Liver (tissue), 9 donors: ENCODE measurements around the gene STEAP3. TPM values are rescaled to one million over a fixed set of nuclear protein-coding genes. Genes with fewer than 3 reads are reported as not detected.

Experiments used
- DNase-seq: peaks from one replicate; pipeline ENCODE4 v3.0.0-alpha.2; 2017; ENCODE audit warnings: low spot score
- H3K27ac ChIP-seq, 2 donors: one replicate each; pipeline ENCODE4 v1.7.0; 2013; ENCODE audit warnings: inconsistent platforms in 2 of 2, low read length in 2 of 2, control low read depth in 1 of 2, low read depth in 1 of 2, mild to moderate bottlenecking in 1 of 2
- H3K27me3 ChIP-seq, 4 donors: one replicate each; pipeline versions ENCODE4 v1.6.1 to v1.7.0; 2013; ENCODE audit warnings: low read length in 3 of 4, inconsistent platforms in 1 of 4, mild to moderate bottlenecking in 1 of 4, moderate library complexity in 1 of 4; ENCODE audit not compliant: control insufficient read depth in 4 of 4, insufficient read depth in 4 of 4
- H3K36me3 ChIP-seq, 4 donors: one replicate each; pipeline versions ENCODE4 v1.6.1 to v1.7.0; 2013; ENCODE audit warnings: low read length in 3 of 4, mild to moderate bottlenecking in 3 of 4, low read depth in 1 of 4, moderate library complexity in 1 of 4; ENCODE audit not compliant: control insufficient read depth in 4 of 4, insufficient read depth in 3 of 4
- H3K4me1 ChIP-seq, 4 donors: one replicate each; pipeline versions ENCODE4 v1.6.1 to v1.7.0; 2013; ENCODE audit warnings: low read length in 3 of 4, mild to moderate bottlenecking in 3 of 4, moderate library complexity in 1 of 4; ENCODE audit not compliant: control insufficient read depth in 4 of 4, insufficient read depth in 4 of 4
- H3K4me3 ChIP-seq, 3 donors: one replicate each; pipeline versions ENCODE4 v1.6.1 to v1.7.0; 2013; ENCODE audit warnings: low read length in 3 of 3, control low read depth in 1 of 3, low read depth in 1 of 3, mild to moderate bottlenecking in 1 of 3
- H3K9ac ChIP-seq, 2 donors: one replicate each; pipeline ENCODE4 v1.7.0; 2013; ENCODE audit warnings: low read length in 2 of 2, mild to moderate bottlenecking in 2 of 2, moderate library complexity in 2 of 2, control low read depth in 1 of 2, low read depth in 1 of 2
- H3K9me3 ChIP-seq, 4 donors: one replicate each; pipeline versions ENCODE4 v1.6.1 to v1.7.0; 2013; ENCODE audit warnings: low read length in 3 of 4; ENCODE audit not compliant: control insufficient read depth in 4 of 4
- EGR1 ChIP-seq, 2 donors: IDR thresholded peaks; 2 replicates each; pipeline ENCODE4 v1.6.1; 2016 to 2018; ENCODE audit warnings: antibody characterized with exemption in 2 of 2, low read depth in 2 of 2
- FOXA1 ChIP-seq: IDR thresholded peaks from 2 replicates; pipeline ENCODE4 v1.6.1; 2016; ENCODE audit warnings: antibody characterized with exemption
- FOXA2 ChIP-seq: IDR thresholded peaks from 2 replicates; pipeline ENCODE4 v1.6.1; 2016; ENCODE audit warnings: antibody characterized with exemption
- GABPA ChIP-seq, 2 donors: IDR thresholded peaks in 1 of 2; conservative IDR thresholded peaks in 1 of 2; 2 replicates each; pipeline ENCODE4 v1.6.1; 2016; ENCODE audit warnings: antibody characterized with exemption in 2 of 2, mild to moderate bottlenecking in 1 of 2, moderate library complexity in 1 of 2
- HNF4A ChIP-seq, 2 donors: conservative IDR thresholded peaks; 2 replicates each; pipeline ENCODE4 v1.6.1; 2016; ENCODE audit warnings: antibody characterized with exemption in 2 of 2, mild to moderate bottlenecking in 2 of 2
- HNF4G ChIP-seq: IDR thresholded peaks from 2 replicates; pipeline ENCODE4 v1.6.1; 2016; ENCODE audit warnings: antibody characterized with exemption
- JUND ChIP-seq, 2 donors: IDR thresholded peaks; 2 replicates each; pipeline ENCODE4 v1.6.1; 2016; ENCODE audit warnings: antibody characterized with exemption in 2 of 2
- NR2F2 ChIP-seq: IDR thresholded peaks from 2 replicates; pipeline ENCODE4 v1.6.1; 2016; ENCODE audit warnings: antibody characterized with exemption
- RAD21 ChIP-seq, 2 donors: IDR thresholded peaks; 2 replicates each; pipeline ENCODE4 v1.6.1; 2016; ENCODE audit warnings: antibody characterized with exemption in 2 of 2, mild to moderate bottlenecking in 2 of 2
- REST ChIP-seq: IDR thresholded peaks from 2 replicates; pipeline ENCODE4 v1.6.1; 2016; ENCODE audit warnings: antibody characterized with exemption, mild to moderate bottlenecking
- RXRA ChIP-seq, 2 donors: IDR thresholded peaks; 2 replicates each; pipeline ENCODE4 v1.6.1; 2017 to 2018; ENCODE audit warnings: antibody characterized with exemption in 2 of 2, mild to moderate bottlenecking in 1 of 2
- SP1 ChIP-seq: IDR thresholded peaks from 2 replicates; pipeline ENCODE4 v1.6.1; 2018; ENCODE audit warnings: antibody characterized with exemption, mild to moderate bottlenecking
- TAF1 ChIP-seq: conservative IDR thresholded peaks from 2 replicates; pipeline ENCODE4 v1.6.1; 2016; ENCODE audit warnings: antibody characterized with exemption, mild to moderate bottlenecking
- YY1 ChIP-seq: IDR thresholded peaks from 2 replicates; pipeline ENCODE4 v1.6.1; 2016; ENCODE audit warnings: antibody characterized with exemption, mild to moderate bottlenecking
- WGBS: extraction: QIAGEN DNeasy Blood & Tissue Kit; methylation state at CpG from one replicate; pipeline ENCODE4 v1.1.7; 2013; 5-methylcytosine and 5-hydroxymethylcytosine counted together
- polyA plus RNA-seq, 2 donors: library from polyadenylated mRNA; stranded (reverse) in 1 of 2; unstranded in 1 of 2; fragments of 200-250 nt in 1 of 2; fragments of >200 nt in 1 of 2; fragmentation: Nextera tagmentation in 1 of 2; extraction: Ambion mirVana in 1 of 2; gene quantifications; one replicate each; pipeline versions ENCODE4 v1.2.1 to v1.2.3, GENCODE V29; 2013 to 2015
- total RNA-seq, 2 donors: library from RNA; depleted of rRNA; stranded (reverse); fragments of >200 nt; gene quantifications; one replicate each; pipeline ENCODE4 v1.2.3, GENCODE V29; 2014
- TF ChIP-seq, protein P1 (sequence below): IDR thresholded peaks from 2 replicates; pipeline ENCODE4 v1.6.1; 2016; ENCODE audit warnings: antibody characterized with exemption
- TF ChIP-seq, protein P2 (sequence below): IDR thresholded peaks from 2 replicates; pipeline ENCODE4 v1.6.1; 2016; ENCODE audit warnings: antibody characterized with exemption
- TF ChIP-seq, protein P3 (sequence below): fragments of 150-350 bp; IDR thresholded peaks from 2 replicates; pipeline ENCODE4 v1.5.1; 2017; ENCODE audit warnings: improper control_type of control experiment, low read depth, low read length; ENCODE audit not compliant: missing input control
- donor health status: healthy.
- donor health status: healthy.
- donor health status: healthy.
- donor health status: healthy.
- donor health status: healthy.

Gene STEAP3
- total and polyA plus RNA-seq, 4 donors: 44.4 to 158 (median 113) TPM

DNA sequence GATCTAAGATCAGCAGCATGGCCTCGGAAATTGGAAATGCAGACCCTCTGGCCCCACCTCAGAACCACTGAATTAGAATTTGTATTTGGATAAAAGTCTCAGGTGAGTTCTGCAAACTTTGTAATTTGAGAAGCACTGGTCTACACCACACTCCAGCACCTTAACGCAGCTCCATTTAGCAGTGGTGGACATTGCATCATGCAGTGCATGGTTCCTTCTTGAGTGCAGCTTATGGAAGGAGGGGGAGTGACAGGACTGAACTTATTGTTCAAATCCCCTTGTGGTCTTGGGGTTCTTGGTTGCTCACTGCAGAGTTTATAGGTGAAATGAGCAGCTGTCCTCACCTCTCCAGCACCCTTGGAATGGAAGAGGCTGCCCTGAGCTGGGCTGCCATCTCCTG is 17.4 kb upstream of the STEAP3 start:
- Histone ChIP-seq H3K4me1 (peaks cover 2 to 26% (median 20%) of the 10 kb centered on the region in 4 donors), H3K27ac (no peak overlapping the region), H3K9ac (no peak overlapping the region), H3K9me3 (no peaks in the 10 kb centered on the region), H3K27me3 (no peaks in the 10 kb centered on the region), H3K4me3 (no peak overlapping the region), H3K36me3 (no peaks in the 10 kb centered on the region)
- no peak for DNase-seq
- WGBS: 89% methylated on average over 2 of the region's 2 CpGs
- TF ChIP-seq NR2F2 (no peak), HNF4A (conservative IDR thresholded peaks at IDR 0.05) (no peak), FOXA2 (no peak), TAF1 (no peak), FOXA1 (no peak), REST (no peak), YY1 (no peak), HNF4G (no peak)
- TF ChIP-seq, protein P1, sequence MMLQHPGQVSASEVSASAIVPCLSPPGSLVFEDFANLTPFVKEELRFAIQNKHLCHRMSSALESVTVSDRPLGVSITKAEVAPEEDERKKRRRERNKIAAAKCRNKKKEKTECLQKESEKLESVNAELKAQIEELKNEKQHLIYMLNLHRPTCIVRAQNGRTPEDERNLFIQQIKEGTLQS: no peak

- Histone ChIP-seq H3K4me1 (peaks cover 2 to 28% (median 21%) of the 10 kb centered on the region in 4 donors), H3K27me3 (no peaks in the 10 kb centered on the region), H3K27ac (peak overlapping the region; percentile 43 to 52), H3K36me3 (no peaks in the 10 kb centered on the region), H3K9me3 (no peaks in the 10 kb centered on the region), H3K9ac (no peak overlapping the region), H3K4me3 (no peak overlapping the region)
- no peak for DNase-seq
- TF ChIP-seq, protein P2, sequence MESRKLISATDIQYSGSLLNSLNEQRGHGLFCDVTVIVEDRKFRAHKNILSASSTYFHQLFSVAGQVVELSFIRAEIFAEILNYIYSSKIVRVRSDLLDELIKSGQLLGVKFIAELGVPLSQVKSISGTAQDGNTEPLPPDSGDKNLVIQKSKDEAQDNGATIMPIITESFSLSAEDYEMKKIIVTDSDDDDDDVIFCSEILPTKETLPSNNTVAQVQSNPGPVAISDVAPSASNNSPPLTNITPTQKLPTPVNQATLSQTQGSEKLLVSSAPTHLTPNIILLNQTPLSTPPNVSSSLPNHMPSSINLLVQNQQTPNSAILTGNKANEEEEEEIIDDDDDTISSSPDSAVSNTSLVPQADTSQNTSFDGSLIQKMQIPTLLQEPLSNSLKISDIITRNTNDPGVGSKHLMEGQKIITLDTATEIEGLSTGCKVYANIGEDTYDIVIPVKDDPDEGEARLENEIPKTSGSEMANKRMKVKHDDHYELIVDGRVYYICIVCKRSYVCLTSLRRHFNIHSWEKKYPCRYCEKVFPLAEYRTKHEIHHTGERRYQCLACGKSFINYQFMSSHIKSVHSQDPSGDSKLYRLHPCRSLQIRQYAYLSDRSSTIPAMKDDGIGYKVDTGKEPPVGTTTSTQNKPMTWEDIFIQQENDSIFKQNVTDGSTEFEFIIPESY: no peak
- TF ChIP-seq GABPA (IDR thresholded peaks at IDR 0.05 in 1 of 2, conservative IDR thresholded peaks at IDR 0.05 in 1 of 2): no peak
- peak; percentile 68 to 80 for TF ChIP-seq HNF4A (conservative IDR thresholded peaks at IDR 0.05)
- TF ChIP-seq, protein P3, sequence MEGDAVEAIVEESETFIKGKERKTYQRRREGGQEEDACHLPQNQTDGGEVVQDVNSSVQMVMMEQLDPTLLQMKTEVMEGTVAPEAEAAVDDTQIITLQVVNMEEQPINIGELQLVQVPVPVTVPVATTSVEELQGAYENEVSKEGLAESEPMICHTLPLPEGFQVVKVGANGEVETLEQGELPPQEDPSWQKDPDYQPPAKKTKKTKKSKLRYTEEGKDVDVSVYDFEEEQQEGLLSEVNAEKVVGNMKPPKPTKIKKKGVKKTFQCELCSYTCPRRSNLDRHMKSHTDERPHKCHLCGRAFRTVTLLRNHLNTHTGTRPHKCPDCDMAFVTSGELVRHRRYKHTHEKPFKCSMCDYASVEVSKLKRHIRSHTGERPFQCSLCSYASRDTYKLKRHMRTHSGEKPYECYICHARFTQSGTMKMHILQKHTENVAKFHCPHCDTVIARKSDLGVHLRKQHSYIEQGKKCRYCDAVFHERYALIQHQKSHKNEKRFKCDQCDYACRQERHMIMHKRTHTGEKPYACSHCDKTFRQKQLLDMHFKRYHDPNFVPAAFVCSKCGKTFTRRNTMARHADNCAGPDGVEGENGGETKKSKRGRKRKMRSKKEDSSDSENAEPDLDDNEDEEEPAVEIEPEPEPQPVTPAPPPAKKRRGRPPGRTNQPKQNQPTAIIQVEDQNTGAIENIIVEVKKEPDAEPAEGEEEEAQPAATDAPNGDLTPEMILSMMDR: no peak
- TF ChIP-seq YY1: no peak
- TF ChIP-seq EGR1 (IDR thresholded peaks at IDR 0.05; ENCODE audit: low read depth in 2 of 2): no peak
- TF ChIP-seq TAF1: no peak
- TF ChIP-seq REST: peak; percentile 25
- no peak for TF ChIP-seq NR2F2
- peak in 1 of 2 donors; percentile 22 for TF ChIP-seq RAD21 (IDR thresholded peaks at IDR 0.05)
- TF ChIP-seq FOXA1: no peak
- no peak for TF ChIP-seq FOXA2
- TF ChIP-seq JUND (IDR thresholded peaks at IDR 0.05): peak in 1 of 2 donors; percentile 27
- TF ChIP-seq RXRA (IDR thresholded peaks at IDR 0.05): peak; percentile 66 to 85
- peak; percentile 35 for TF ChIP-seq HNF4G
- TF ChIP-seq, protein P1: no peak
- TF ChIP-seq SP1: peak; percentile 49
- WGBS: 53% methylated on average over 2 of the region's 2 CpGs
These were observed 16.2 kb upstream of the STEAP3 start for GRCh38 chr2:119207447-119207846.
